HL-60 (cell line): Measurements from ENCODE around the gene CIB2.

Experiments used
- DNase-seq, 2 experiments: peaks; one replicate each; pipeline ENCODE4 v3.0.0-alpha.2; 2010 to 2020; ENCODE audit warnings: low read depth in 1 of 2, low spot score in 1 of 2
- H3K27ac ChIP-seq: fragments of 250-450 bp; sonication (Bioruptor Pico); replicated peaks from 2 replicates; pipeline ENCODE4 v1.5.1; 2020; ENCODE audit warnings: mild to moderate bottlenecking, moderate library complexity
- H3K27me3 ChIP-seq: fragments of 250-450 bp; sonication (Bioruptor Pico); 2 replicates; pipeline ENCODE4 v1.5.1; 2021; ENCODE audit warnings: mild to moderate bottlenecking, moderate library complexity; ENCODE audit not compliant: insufficient read depth, poor library complexity, severe bottlenecking
- H3K4me3 ChIP-seq: replicated peaks from 2 replicates; pipeline ENCODE4 v1.5.1; 2011; ENCODE audit warnings: mild to moderate bottlenecking, control low read depth, low read length; ENCODE audit not compliant: insufficient read depth
- GABPA ChIP-seq: IDR thresholded peaks from 2 replicates; pipeline ENCODE4 v1.6.1; 2012; ENCODE audit warnings: low read depth
- POLR2AphosphoS5 ChIP-seq: IDR thresholded peaks from 2 replicates; pipeline ENCODE4 v1.6.1; 2012; ENCODE audit warnings: low read depth
- REST ChIP-seq: IDR thresholded peaks from 2 replicates; pipeline ENCODE4 v1.6.1; 2012; ENCODE audit warnings: low read depth; ENCODE audit not compliant: insufficient replicate concordance
- SPI1 ChIP-seq: IDR thresholded peaks from 2 replicates; pipeline ENCODE4 v1.6.1; 2012; ENCODE audit warnings: low read depth, mild to moderate bottlenecking, borderline replicate concordance
- TF ChIP-seq, protein P1 (sequence below): IDR thresholded peaks from one replicate; pipeline ENCODE4 v1.5.1; 2011; ENCODE audit warnings: low read length, control low read depth, inconsistent platforms; ENCODE audit not compliant: insufficient read depth

Gene CIB2

GRCh38 chr15:78082743-78083110 is 48.5 kb downstream of the CIB2 start:
- Histone ChIP-seq H3K4me3 (no peak overlapping the region), H3K27me3 (no peaks in the 10 kb centered on the region), H3K27ac (no peak overlapping the region; the same call in 1 of the 2 replicates)
- no peak for DNase-seq
- TF ChIP-seq POLR2AphosphoS5 (no peak), SPI1 (no peak), REST (no peak), GABPA (no peak)
- TF ChIP-seq, protein P1, sequence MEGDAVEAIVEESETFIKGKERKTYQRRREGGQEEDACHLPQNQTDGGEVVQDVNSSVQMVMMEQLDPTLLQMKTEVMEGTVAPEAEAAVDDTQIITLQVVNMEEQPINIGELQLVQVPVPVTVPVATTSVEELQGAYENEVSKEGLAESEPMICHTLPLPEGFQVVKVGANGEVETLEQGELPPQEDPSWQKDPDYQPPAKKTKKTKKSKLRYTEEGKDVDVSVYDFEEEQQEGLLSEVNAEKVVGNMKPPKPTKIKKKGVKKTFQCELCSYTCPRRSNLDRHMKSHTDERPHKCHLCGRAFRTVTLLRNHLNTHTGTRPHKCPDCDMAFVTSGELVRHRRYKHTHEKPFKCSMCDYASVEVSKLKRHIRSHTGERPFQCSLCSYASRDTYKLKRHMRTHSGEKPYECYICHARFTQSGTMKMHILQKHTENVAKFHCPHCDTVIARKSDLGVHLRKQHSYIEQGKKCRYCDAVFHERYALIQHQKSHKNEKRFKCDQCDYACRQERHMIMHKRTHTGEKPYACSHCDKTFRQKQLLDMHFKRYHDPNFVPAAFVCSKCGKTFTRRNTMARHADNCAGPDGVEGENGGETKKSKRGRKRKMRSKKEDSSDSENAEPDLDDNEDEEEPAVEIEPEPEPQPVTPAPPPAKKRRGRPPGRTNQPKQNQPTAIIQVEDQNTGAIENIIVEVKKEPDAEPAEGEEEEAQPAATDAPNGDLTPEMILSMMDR: no peak

- no peak overlapping the region for H3K4me3 ChIP-seq
- DNase-seq: peak in 1 of 2 experiments; percentile 43
These were observed 49.0 kb downstream of the CIB2 start for GRCh38 chr15:78082106-78082742.

GRCh38 chr15:78080088-78080460 is 51.2 kb downstream of the CIB2 start:
- Histone ChIP-seq H3K27me3 (no peaks in the 10 kb centered on the region), H3K27ac (no peak overlapping the region), H3K4me3 (no peak overlapping the region)
- no peak for DNase-seq
- TF ChIP-seq GABPA (no peak), SPI1 (no peak), REST (no peak), POLR2AphosphoS5 (no peak)
- TF ChIP-seq, protein P1: no peak

More at GRCh38 chr15:78082106-78082742, 49.0 kb downstream of the CIB2 start:
- TF ChIP-seq POLR2AphosphoS5 (no peak), SPI1 (peak; percentile 14; the same call in 1 of the 2 replicates), GABPA (no peak)
- TF ChIP-seq, protein P1: no peak
- no peak overlapping the region; the same call in 1 of the 2 replicates for H3K27ac ChIP-seq
- no peaks in the 10 kb centered on the region for H3K27me3 ChIP-seq
